Measurements from ENCODE around the gene AMBRA1.

GRCh38 chr11:46367244-46367915, 226.4 kb downstream of the AMBRA1 start:
- peak; percentile 62 for TF ChIP-seq CTCF (conservative IDR thresholded peaks at IDR 0.05; ENCODE audit: low read depth, low read length)
- no peak for TF ChIP-seq EZH2phosphoT487 (IDR thresholded peaks at IDR 0.05; ENCODE audit: borderline replicate concordance, low read length)
- no peak for TF ChIP-seq EZH2 (IDR thresholded peaks at IDR 0.05; ENCODE audit: low read length, unreplicated experiment)
